GM21576 (cell line): ENCODE measurements around the gene SMCO4.

ENCODE experiments used
- ATAC-seq: cut with Tn5 transposase; IDR thresholded peaks from one replicate; pipeline ENCODE4 v1.9.1; 2021; ENCODE audit warnings: mild to moderate bottlenecking, moderate library complexity; ENCODE audit not compliant: unreplicated experiment

The SMCO4 gene

DNA sequence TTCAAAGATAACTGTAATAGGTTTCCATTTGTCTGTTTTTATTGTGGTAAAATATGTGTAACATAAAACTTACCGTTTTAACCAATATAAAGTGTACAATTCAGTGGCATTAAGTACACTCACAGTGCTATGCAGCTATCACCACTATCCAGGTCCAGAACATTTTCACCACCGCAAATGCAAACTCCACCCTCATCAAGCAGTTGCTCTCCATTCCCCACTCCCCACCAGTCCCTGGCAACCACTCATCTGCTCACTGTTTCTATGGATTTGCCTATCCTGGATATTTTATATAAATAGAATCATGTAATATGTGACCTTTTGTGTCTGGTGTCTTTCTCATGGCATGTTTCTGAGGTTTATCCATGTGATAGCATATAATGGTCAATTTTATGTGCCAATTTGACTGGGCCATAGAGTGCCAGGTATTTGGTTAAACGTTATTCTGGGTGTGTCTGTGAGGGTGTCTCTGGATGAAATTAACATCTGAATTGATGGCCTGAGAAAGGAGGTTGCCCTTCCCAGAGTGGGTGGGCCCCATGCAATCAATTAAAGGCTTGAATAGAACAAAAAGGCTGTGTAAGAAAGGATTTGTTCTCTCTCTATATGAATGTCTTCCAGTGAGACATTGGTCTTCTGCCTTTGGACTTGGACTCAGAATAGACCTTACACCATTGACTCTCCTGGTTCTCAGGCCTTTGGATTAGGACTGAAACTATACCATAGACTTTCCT lies 17.2 kb upstream of the SMCO4 start:
- ATAC-seq = no peak

DNA sequence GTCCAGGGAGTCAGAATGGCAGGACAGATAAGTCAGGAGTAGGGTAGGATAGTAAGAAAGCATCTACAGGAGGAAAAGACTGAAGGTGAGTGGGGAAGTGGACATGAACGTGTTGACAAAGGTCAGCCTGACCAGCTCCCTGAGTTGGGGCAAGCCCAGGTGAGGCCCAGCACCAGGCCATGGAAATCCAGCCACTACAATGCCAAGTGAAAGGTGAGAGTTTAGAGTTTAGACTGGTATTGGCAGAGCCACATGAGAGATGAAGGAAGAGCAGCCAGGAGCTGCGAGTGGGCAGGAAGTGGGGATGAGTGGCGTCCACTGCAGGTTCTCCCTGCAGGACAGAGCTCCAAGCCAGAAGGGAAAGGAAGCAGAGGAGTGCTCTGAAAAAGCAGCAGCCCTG lies 16.5 kb upstream of the SMCO4 start:
- ATAC-seq = no peak

DNA sequence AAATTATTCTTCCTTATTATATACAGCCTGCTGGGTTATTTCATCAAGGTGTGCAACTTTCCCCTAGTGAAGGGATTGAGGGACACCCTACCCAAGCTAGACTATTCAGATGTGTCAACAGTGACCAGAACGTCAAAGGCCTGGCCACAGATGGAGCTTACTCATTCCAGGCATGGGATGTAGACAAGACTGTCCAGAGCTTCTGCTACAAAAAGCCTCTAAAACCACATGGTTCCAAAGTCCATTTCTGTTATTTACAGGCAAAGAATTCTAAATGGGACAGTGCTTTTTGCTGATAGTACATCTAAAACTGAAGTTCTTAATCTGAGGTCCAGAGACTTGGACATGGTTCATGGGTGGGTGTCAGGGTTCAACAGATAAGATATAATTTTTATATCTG lies 9.7 kb upstream of the SMCO4 start:
- ATAC-seq = no peak

DNA sequence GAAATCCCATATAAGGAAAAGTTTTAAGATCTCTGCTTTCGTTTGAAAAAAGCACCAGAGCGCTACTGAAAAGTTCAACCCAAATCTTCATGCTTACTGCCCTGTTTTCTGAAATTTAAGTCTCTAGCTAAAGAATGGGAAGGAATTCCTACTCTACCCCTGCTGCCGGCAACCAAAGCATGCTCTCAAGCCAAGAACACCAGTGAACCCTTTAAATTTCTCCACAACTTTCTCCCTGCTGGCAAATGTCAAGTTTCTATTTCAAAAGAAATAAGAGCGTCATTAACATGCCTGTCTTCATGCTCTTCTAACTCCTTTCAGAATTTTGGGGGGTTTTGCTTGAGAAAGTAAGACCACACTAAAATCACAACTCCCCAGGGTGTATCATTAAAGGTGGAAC lies 6.8 kb upstream of the SMCO4 start:
- no peak for ATAC-seq

DNA sequence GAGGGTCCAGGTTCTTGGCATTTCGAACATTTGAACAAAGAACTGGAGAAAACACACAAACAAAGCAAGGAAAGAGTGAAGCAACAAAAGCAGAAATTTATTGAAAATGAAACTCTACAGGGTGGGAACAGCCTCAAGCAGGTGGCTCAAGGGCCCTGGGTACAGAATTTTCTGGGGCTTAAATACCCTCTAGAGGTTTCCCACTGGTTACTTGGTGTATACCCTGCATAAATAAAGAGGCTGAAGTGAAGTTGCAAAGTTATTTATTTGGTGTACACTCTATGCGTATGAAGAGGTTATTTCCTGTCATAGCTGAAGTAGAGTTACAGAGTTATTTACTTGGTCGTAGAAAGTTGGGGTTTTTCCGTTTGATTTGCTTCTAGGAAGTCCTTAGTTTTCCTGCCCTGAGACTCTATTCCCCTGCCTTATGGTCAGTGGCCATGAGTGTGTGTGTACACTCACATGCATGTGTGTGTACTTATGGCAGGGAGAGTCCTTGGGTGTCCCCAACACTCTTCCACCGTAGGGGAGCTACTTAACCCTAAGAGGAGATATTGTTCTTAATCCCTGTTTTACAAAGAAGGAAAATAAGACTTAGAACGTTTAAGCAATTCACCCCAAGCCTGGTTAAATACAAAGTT lies 5.6 kb upstream of the SMCO4 start:
- no peak for ATAC-seq

DNA sequence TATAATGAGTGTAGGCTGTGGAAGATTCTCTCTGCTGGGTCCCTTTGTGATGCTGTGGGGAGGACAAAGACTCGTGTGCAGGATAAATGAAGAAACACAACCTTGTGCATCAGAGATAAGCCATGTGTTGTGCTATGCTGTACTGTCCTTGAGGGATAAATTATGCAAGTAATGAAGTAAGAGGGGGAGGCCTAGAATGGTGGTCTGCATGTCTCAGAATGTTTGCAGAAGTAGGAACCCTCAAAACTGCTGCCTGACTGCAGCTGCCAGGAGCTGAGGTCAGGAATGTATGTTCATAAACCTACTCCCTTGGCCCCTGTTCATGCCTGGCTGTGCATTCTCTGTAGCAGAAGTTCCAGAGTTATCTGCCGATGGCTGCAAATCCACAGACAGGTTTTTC lies 4.6 kb upstream of the SMCO4 start:
- ATAC-seq = no peak

DNA sequence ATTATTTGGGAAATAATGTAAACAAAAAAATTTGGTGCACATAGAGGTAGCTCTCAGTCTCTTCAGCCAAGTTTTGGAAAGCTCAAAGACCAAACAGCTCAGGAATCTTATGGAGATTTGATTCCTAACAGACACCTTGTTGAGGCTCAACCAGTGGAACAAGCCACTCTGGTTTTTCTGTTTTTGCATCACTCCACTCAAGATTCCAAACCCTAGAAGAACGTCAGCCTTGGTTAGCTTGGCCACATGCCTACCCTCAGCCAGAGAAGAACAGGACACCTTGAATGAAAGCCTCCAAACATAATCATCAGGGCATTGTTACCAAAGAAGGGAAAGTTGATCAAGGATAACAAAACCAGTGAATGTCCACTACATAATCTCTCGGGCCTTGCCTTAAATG lies 3.8 kb upstream of the SMCO4 start:
- no peak for ATAC-seq

DNA sequence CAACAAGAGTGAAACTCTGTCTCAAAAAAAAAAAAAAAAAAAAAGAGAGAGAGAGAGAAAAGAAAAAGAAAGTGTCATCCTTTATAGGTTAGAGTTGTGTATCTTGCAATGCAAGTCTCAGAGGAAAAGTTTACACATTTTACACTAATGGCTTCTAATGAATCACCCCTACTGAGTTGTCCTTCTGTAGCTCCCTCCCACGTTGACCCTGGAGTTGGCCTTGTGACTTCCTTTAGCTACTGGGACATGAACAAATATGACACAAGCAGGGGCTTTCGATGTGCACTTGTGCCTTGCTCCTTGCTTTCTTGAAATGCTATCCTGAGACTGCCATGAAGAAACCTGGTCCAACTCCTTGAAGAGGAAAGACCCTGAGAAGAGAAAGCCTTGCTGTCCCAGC lies 2.4 kb upstream of the SMCO4 start:
- ATAC-seq = no peak

DNA sequence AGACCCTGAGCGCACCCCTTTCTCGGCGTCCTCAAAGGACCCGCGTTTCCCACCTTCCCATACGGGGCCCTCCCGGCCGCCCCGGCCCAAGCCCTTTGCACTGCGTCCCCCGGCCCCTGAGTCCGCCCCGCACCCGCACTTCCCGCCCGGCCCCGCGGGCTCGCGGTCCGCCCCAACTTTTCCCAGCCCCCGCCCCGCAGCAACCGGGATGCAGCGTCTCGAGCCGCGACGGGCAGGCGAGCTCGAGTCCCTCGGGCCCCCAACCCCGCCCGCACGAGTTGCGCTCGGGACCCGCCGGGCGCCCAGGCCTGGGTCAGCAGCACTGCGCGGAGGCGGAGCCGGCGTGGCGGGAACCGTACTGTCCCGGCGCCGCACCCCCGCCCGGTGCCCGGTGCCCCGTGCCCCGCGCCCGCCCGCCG lies 371 bp downstream of the SMCO4 start:
- ATAC-seq = peak; percentile 33

DNA sequence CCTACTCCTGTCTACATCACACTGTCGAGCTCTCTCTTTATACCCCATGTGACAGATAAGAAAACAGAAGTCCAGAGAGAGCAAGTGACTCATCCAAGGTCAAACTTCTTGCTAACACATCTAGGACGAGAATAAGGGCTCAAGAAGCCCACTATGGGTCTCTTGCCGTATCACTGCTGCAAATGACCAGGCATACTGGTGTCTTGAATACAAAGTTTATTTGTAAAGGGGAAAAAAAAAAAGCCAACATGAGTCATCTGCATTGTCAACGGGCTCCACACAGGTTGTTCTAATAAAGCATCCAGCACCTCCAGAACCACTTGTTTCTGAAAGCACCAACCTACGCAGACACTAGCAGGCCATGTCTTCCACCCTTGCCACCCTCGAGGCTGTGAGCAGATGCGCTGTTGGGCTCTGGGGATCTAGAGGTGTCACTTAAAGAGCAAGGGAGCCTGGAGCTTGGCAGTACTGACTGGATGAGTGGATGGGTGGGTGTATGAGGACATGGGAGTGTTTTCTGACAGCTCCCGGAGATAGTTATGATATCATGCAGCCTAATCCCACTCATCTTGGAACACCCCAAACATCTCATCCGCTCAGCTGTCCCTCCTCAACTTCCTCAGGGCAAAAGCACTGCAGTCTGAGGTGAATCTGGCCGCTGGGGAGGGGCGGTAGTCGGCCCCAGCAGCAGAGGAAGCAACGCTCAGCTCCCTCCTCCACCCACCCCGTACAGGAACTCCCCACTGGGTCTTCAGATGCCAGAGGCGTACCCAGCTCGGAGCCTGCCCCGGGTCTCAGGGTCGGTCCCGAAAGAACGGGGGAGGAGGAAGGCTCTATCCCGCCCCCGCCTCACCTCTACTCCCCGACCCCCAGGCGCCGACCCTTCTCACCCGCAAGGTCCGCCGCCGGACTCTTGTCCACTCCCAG lies 1.0 kb downstream of the SMCO4 start:
- peak; percentile 61 for ATAC-seq

DNA sequence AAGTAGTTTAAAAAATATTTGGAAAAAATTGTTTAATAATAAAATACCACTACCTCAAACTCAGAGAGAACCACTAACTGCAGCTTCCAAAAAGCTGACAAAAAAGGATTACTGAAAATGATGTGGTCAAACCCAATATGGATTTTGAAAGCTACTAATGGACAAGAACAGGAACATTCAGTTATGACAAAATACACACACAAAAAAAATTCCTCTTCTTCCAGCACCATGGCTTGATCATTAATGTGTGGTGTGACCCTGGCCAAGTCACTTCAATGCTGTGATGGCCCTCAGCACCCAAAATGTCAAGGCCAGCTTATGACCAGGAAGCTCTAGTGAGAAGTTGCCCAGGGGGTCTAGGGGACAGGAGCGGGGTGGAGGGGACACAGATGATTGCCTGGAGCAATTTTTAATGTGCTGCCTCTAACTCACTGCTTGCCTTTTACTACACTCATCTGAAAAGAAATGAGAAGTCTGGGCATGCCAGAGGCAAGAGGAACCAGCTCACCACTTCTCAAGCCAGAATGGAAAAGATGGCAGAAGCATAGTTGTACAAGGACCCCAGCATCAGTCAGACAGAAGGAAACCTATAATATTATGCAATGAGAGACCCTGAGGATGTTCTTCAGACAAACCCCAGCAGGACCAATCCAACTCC lies 2.2 kb downstream of the SMCO4 start:
- no peak for ATAC-seq

DNA sequence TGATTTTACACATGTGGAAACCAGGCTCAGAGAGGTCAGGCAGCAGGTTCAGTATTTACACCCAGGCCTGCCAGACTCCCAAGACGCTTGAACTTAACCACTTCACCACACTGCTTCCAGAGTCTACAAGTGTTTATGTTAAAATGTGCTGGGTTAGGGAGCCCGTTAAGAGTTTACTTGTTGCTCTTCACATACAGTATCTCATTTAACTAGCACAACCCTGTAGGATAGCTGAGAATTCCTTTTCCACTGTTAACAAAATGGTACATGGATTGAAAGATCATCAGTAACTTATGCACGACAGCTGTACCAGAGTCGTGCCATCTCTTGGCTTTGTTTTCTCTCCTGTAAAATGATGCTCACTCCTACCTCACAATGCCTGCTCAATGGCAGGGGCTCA lies 2.9 kb downstream of the SMCO4 start:
- ATAC-seq = no peak

DNA sequence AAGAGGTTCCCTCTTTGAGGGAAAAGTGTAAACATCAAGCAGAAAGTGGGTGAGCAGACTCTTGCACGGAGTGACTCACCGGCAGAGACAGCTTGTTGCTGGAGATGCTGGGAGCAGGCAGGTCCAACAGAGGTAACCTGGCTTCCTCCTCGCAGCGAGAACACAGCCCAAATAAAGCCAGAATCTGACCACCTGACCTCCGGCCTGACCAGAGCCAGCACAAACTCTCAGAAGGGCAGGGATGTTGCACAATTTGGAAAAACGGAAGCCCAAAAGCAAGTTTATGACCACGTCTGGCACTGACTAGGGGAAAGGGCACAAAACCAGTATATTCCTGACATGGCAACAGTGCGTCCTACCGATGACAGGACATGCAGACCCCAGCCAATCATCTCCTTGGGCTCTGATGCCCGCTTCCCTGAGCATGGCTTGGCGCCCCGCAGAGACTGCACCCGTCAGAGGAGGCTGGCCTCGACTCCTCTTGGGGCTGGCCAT lies 5.4 kb downstream of the SMCO4 start:
- ATAC-seq = no peak

DNA sequence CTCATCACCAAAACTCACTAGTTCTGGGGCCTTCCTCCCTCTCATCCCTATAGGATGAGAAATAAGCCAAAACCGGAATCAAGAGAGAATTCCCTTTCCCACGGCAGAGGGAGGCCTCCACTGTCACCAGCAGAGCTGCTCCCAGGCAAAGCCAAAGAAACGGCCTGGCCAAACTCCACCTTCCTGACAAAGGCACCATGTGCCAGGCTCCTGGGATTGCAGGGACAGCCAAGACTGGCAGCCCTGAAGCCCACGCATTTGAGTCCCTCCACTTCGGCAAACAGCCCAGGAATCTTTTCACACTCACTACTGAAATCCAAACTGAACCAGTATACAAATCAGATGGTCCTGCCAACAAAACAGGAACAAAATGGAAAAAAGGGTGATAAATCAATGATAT lies 6.1 kb downstream of the SMCO4 start:
- ATAC-seq = no peak

DNA sequence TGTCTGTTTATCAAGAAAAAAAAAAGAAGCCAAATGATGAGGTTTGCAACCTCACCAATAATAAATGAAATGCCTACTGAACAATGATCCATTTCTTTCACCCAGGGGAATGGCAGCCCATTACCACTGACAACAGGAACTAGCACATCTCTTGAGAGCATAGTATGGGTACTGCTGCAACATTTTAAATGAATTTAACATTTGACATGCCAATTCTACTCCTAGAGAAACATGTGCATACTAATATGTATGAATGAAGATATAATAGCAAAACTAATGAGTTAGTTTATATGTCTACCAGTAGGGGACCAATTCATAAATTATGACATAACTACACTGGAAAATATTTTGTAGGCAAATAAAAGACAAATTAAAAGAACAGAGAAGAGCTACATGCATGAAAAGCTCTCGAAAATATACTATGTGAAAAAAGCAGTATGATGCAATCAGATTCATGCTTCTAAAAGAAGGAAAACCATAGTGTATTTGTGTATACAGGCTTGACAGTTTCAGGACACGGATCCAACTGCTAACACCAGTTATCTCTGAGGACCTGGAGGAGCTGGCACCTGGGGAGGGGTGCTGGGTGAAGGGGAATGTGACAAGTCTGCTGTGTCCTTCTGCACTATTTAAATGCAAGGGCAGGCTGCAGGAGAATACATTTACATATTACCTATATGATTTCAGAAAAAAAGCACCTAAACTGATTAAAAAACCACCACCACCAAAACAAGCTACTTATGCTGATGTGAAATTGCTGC lies 6.9 kb downstream of the SMCO4 start:
- ATAC-seq = peak; percentile 2

DNA sequence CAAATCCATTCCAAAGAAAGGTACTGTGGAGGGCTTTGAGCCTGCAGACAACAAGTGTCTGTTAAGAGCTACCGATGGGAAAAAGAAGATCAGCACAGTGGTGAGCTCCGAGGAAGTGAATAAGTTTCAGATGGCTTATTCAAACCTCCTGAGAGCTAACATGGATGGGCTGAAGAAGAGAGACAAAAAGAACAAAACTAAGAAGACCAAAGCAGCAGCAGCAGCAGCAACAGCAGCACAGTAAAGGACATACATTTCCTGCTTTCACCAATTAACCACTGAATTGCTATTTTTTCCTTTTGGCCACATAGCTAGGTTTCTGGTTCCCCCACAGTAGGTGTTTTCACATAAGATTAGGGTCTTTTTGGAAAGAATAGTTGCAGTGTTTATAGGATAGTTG lies 7.6 kb downstream of the SMCO4 start:
- peak; percentile 57 for ATAC-seq

DNA sequence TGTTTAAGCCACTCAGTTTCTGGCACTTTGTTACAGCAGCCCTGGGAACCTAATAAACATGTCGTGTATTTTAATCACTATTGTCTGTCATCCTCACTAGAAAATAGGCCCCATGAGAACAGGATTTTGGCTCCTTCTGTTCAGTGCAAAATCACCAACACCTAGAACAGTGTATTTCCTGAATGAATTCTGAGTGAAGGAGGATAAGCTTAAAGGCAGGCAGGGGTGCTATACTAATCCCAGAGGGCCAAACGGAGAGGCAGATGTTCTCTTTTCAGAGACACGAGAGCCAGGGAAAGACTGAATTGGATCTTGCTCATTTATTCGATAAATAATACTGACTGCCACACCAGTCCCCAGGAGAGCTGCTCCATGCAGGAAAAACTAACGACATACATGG lies 10.4 kb downstream of the SMCO4 start:
- no peak for ATAC-seq

DNA sequence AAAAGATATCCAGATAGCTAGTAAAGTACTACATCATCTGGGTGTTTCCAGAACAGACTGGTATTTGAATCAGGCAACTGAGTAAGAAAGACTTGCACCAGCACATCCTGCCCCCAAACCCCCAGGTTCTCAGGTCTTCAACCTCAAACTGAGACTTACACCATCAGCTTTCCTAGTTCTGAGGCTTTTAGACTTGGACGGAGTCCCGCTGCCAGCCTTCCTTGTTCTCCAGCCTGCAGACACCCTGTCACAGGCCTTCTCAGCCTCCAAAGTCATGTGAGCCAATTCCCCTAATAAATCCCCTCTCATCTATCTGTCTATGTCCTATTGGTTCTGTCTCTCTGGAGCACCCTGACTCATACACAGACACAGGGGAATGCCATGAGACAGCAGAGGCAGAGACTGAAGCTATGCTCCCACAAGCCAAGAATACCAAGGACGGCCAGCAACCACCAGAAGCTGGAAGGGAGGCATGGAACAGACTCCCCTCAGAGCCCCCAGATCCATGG lies 10.9 kb downstream of the SMCO4 start:
- peak; percentile 20 for ATAC-seq

DNA sequence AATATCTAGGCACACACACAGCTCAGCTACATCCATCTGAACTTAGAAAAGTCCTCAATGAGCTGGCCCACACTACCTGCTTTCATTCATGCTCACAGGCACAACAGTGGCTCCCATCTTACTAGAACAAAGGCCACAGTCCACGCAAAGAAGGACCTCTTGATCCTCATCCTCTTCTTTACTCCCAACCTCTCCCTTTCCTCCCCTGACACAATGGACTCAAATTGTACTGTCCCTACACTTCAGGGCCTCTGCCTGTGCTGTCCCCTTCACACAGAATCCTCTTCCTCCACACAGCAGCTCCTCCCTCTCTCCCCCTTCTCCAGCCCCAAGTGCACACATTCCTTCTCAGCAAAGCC lies 12.7 kb downstream of the SMCO4 start:
- peak; percentile 21 for ATAC-seq
